Dermis microvascular lymphatic vessel endothelial cell (primary cell): ENCODE data around the gene RGS1. TPM values are rescaled to one million over a fixed set of nuclear protein-coding genes. Genes with fewer than 3 reads are reported as not detected.

Experiments
- DNase-seq, 2 donors: peaks; one replicate each; pipeline versions ENCODE4 v3.0.0 to v3.0.0-alpha.2; 2010; ENCODE audit warnings: low read depth in 2 of 2
- total RNA-seq: library from RNA; depleted of rRNA; stranded (reverse); fragments of >200 nt; gene quantifications from 2 replicates; pipeline ENCODE4 v1.2.1, GENCODE V29; 2014

Gene RGS1
- total RNA-seq, 1 donor from 2014 or later = not detected

GRCh38 chr1:192580351-192580962 is 4.9 kb downstream of the RGS1 start:
- DNase-seq = peak; percentile 53 to 82

GRCh38 chr1:192581131-192581927 is 5.8 kb downstream of the RGS1 start:
- no peak for DNase-seq

- DNase-seq = no peak
Observed at GRCh38 chr1:192584866-192585265, 9.3 kb downstream of the RGS1 start.

- DNase-seq = peak in 1 of 2 donors; percentile 43
Observed at GRCh38 chr1:192587386-192588266, 12.1 kb downstream of the RGS1 start.

GRCh38 chr1:192588546-192588945 is 13.0 kb downstream of the RGS1 start:
- no peak for DNase-seq

- DNase-seq = no peak
Observed at GRCh38 chr1:192589813-192590212, 14.2 kb downstream of the RGS1 start.

- DNase-seq = no peak
Observed at GRCh38 chr1:192592517-192592916, 16.9 kb downstream of the RGS1 start.

- DNase-seq = peak in 1 of 2 donors; percentile 50
Observed at GRCh38 chr1:192592981-192593708, 17.6 kb downstream of the RGS1 start.

GRCh38 chr1:192595299-192595698 is 19.7 kb downstream of the RGS1 start:
- no peak for DNase-seq

GRCh38 chr1:192598589-192598988 is 23.0 kb downstream of the RGS1 start:
- DNase-seq = no peak

- DNase-seq = no peak
Observed at GRCh38 chr1:192600275-192600674, 24.7 kb downstream of the RGS1 start.

- DNase-seq = no peak
Observed at GRCh38 chr1:192601143-192601542, 25.6 kb downstream of the RGS1 start.

GRCh38 chr1:192601567-192601966 is 26.0 kb downstream of the RGS1 start:
- DNase-seq = peak in 1 of 2 donors; percentile 19

GRCh38 chr1:192602757-192603156 is 27.2 kb downstream of the RGS1 start:
- no peak for DNase-seq

- DNase-seq = no peak
Observed at GRCh38 chr1:192603218-192603787, 27.7 kb downstream of the RGS1 start.

GRCh38 chr1:192604979-192605620 is 29.5 kb downstream of the RGS1 start:
- DNase-seq = no peak

GRCh38 chr1:192608671-192609070 is 33.1 kb downstream of the RGS1 start:
- DNase-seq = no peak

GRCh38 chr1:192609110-192610079 is 33.8 kb downstream of the RGS1 start:
- DNase-seq = no peak
